Amniotic stem cell (primary cell): ENCODE data around the gene SMG1.
"Not testable (repeated sequence)": the region's sequence is repeated elsewhere in the genome, so short reads cannot be mapped to it uniquely, and the experiment has no call there.

Experiments used
- DNase-seq: peaks from one replicate; lab custom pipeline; 2025; lab: John Stamatoyannopoulos, UW

Gene SMG1

DNA sequence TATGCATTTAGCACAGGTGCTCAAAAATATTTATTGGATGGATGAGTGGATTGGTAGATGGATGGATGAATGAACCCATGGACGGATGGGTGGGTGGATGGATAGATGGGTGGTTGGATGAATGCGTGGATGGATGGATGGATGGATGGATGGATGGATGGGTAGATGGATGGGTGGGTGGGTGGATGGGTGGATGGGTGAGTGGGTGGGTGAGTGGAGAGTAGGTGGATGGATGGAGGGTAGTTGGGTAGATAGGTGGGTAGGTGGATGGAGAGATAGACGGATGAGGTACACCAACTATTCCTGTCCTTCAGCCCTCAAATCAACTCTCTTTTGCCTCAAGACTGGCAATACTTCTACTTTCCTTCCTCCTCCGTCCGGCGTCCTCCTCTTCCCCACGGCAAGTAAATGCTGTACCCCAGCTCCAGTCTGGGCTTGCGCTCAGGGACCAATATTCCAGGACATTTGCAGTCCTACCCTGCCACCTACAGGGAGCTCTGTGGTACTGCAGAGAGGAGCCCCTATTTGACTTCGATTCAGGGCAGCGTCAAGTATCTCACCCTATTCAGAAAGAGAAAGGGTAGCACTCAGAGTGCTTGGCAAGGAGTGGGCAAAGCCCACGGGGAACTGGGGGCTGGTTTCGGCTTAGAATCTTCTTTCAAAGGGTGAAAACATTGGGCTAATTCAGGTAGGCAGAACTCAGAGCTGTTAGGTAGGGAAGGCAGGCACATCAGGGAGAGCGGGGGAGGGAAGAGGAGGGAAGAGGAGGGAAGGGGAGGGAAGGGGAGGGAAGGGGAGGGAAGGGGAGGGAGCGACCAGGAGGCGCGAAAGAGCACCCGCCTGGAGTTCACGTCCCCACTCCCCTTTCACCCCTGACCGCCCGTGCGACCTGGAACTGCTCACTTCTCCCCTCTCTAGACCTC lies 166.3 kb downstream of the SMG1 start:
- not testable (repeated sequence) for DNase-seq

DNA sequence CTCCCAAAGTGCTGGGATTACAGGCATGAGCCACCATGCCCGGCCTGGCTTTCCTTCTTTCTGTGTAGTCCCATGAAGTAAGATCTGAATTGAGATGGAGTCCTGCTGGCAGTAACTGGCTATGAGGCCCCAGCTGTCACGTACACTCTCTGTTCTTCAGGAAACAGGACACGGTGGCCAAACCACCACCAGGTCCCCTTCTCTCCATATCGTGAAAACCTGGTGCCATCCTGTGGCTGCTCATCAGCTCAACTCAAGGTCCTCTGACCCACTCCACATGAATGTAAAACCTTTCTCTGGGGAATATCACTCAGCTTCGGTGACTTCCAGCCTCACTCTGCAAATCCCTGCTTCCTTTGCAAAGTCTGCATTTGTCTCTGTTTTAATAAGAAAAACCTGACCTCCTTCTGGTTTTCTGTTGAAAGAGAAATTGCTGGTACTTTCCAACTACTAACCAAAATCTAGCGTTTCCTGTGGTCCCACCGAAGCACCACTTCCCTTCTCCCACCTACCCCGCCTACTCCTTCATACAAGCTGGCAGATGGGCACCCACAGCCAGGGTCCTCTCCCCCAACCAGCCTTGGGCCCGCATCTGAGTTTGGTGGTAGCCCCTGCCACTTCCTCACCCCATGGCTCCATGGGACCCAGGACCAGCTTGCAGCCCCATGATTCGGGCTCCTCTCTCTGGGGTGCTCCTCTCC lies 168.1 kb downstream of the SMG1 start:
- not testable (repeated sequence) for DNase-seq

DNA sequence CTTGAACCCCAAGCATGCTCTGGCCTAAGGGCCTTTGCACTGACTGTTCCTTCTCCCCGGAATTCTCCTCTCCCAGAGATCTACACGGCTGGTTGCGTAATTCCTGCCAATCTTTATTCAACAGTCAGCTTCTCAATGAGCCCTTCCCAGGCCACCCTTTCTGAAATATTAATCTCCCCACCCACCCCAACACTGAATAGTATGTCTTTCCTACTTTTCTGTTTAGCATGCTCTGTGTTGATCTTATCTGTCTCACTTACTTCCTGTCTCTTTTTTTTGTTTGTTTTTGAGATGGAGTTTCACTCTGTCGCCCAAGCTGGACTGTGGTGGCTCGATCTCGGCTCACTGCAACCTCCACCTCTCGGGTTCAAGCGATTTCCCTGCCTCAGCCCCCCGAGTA lies 169.6 kb downstream of the SMG1 start:
- DNase-seq, result not testable (repeated sequence)
